Stimulated activated naive CD8-positive, alpha-beta T cell treated with anti-CD3 and anti-CD28 coated beads, Interleukin-15, Interleukin-2, amounts not matched to agents 100 ng/mL and 50 ng/mL, for 24 hours (primary cell): ENCODE measurements around the gene C2orf92.

ENCODE experiments used
- H3K27ac Mint-ChIP-seq: one replicate; pipeline ENCODE4 v1.8.0; 2021; ENCODE audit warnings: mild to moderate bottlenecking, mixed read lengths
- H3K27me3 Mint-ChIP-seq: one replicate; pipeline ENCODE4 v1.8.0; 2021; ENCODE audit warnings: mixed read lengths
- H3K36me3 Mint-ChIP-seq: one replicate; pipeline ENCODE4 v1.8.0; 2021; ENCODE audit warnings: low read depth, mixed read lengths
- H3K4me1 Mint-ChIP-seq: one replicate; pipeline ENCODE4 v1.8.0; 2021; ENCODE audit warnings: low read depth, mixed read lengths
- H3K4me3 Mint-ChIP-seq: one replicate; pipeline ENCODE4 v1.8.0; 2021; ENCODE audit warnings: mild to moderate bottlenecking, mixed read lengths
- H3K9me3 Mint-ChIP-seq: one replicate; pipeline ENCODE4 v1.8.0; 2021; ENCODE audit warnings: mixed read lengths

Gene C2orf92

DNA sequence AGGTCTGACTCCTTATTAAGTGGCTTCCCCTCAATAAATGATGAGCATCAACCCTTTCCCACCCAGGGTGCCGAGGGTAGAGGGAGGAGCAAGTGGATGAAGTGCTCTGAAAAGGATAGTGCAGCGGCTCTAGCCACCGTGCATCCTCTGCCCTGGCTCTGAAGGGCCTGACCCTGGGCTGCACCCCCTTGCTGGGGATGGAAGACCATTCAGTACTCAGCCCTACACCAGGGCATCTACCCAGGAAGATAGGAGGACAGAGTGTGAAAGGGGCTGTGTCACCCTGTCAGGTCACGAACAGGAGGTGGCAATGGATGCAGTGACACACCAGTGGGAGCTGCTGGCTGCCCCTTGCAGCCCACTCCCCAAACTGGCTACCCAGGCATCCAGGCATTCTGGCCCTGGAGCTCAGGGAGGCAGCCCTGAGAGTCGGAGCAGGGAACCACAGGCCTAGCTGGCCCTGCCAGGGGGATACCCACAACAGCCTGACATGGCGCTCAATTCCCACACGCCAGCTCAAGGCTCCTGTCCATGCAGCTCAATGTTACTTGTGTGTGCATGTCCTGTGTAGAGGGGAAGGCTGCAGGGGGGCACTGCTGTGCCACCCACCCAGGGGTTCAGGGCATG is 13.3 kb upstream of the C2orf92 start:
- Mint-ChIP-seq H3K36me3 (peaks cover 44% of the 10 kb centered on the region), H3K4me1 (peaks cover 22% of the 10 kb centered on the region), H3K9me3 (no peaks in the 10 kb centered on the region), H3K27me3 (no peaks in the 10 kb centered on the region), H3K27ac (no peak overlapping the region), H3K4me3 (no peak overlapping the region)

- H3K4me3 Mint-ChIP-seq, result no peak overlapping the region
- H3K36me3 Mint-ChIP-seq, result peaks cover 51% of the 10 kb centered on the region
- H3K27me3 Mint-ChIP-seq, result no peaks in the 10 kb centered on the region
- peaks cover 30% of the 10 kb centered on the region for H3K4me1 Mint-ChIP-seq
- H3K9me3 Mint-ChIP-seq, result no peaks in the 10 kb centered on the region
- H3K27ac Mint-ChIP-seq, result no peak overlapping the region
Measured at GRCh38 chr2:97656905-97657587, 12.5 kb upstream of the C2orf92 start.

DNA sequence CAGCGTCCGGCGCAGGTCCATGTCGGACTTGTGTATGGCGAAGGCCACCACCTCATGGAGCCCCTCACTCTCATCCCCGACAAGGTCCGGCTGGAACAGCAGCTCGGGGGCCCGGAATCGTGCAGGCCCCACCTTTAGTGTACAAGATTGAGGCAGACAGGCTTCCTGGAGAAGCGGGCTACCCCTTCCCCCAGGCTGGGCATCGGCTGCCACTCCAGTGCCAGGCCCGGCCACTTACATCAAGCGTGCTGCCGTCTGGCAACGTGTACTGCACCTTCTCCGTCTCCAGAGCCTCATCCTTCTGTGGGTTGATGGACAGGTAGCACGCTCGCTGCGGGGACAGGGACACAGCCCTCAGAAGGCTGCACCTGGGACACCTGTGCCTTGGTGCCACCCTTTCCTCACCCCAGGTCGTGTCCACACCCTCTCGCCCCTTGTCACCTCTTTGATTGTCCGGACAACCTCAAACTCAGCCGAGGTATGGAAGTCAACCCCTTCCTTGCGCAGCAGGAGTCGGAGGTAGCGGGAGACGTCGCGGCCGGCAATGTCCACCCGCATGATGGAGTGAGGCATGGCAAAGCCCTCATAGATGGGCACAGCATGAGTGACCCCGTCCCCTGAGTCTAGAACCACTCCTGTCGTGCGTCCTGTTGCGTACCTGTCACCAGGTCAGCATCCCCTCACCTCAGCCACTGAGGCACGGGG is 11.4 kb upstream of the C2orf92 start:
- Mint-ChIP-seq H3K36me3 (peaks cover 53% of the 10 kb centered on the region), H3K27ac (no peak overlapping the region), H3K4me3 (no peak overlapping the region), H3K9me3 (no peaks in the 10 kb centered on the region), H3K4me1 (peaks cover 41% of the 10 kb centered on the region), H3K27me3 (no peaks in the 10 kb centered on the region)

- Mint-ChIP-seq H3K4me3 (no peak overlapping the region), H3K27ac (no peak overlapping the region), H3K4me1 (peaks cover 42% of the 10 kb centered on the region), H3K9me3 (no peaks in the 10 kb centered on the region), H3K36me3 (peaks cover 49% of the 10 kb centered on the region), H3K27me3 (no peaks in the 10 kb centered on the region)
Measured at GRCh38 chr2:97658691-97659157, 10.8 kb upstream of the C2orf92 start.

DNA sequence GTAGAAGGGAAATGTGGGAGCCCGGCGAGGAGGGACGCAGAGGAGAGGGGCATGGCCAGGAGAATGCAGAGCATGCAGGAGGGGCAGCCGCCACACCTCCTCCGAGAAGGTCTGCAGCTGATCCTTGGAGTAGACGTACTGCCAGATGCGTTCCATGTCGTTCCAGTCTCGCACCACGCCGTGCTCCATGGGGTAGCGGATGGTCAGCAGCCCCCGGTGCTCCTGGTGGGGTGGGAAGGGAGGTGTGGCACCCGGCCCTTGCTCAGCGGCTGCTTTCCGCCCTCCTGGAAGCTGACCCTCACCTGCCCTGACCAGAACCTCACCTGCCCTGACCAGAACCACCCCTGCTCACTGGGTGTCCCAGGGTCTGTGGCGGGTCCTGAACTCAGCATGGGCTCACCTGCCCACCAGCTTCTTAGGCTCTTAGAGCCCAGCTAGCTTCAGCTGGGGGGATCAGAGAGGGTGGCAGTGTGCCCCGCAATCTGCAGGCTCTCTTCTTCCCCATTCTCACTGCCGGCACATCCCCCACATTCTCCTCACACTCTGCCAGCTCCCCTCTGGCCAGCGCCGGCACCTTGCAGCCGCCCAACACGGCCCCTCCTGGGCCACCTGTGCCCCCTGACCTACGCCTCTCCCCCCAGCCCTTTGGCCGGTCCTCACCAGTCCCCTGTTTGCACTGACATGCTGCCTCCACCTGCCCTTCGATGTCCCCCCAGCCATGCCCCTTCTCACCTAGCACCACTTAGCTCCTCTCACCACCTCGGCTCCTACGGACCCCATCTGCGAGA is 10.1 kb upstream of the C2orf92 start:
- no peak overlapping the region for H3K27ac Mint-ChIP-seq
- H3K36me3 Mint-ChIP-seq, result peaks cover 41% of the 10 kb centered on the region
- H3K4me3 Mint-ChIP-seq, result no peak overlapping the region
- peaks cover 37% of the 10 kb centered on the region for H3K4me1 Mint-ChIP-seq
- no peaks in the 10 kb centered on the region for H3K9me3 Mint-ChIP-seq
- no peaks in the 10 kb centered on the region for H3K27me3 Mint-ChIP-seq

DNA sequence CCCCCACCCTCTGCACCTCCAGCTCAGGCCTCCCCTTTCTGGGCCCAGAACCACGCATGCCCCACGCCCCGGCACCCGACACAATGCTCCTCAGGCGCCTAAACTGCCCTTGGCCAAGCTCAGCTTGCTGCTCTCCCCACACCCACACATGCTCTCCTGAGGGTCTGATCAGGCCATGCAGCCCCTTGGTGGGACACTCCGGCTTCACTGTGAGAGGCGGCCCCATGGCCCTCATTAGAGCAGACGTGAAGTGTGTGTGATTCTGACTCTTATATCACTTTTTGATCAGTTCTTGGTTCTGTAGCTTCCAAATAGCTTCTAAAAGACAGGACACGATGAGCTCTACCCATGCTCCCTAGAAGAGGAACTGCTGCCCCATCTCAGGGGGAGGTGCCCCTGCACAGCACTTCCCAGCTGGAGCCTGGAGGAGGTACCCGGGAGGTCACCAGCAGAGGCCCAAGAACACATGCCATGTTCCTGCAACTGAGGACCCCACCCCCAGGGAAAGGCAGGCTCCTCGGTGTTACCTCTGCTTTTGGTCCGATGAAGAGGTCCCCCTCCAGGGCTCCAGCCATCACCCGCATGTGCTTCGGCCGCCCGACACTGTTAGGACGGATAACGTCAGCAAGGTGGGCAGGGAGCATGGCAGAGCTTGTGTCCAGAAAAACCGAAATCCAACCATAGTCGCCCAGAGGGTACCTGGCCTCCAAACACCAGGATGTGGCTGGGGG is 9.3 kb upstream of the C2orf92 start:
- H3K27me3 Mint-ChIP-seq, result no peaks in the 10 kb centered on the region
- no peak overlapping the region for H3K4me3 Mint-ChIP-seq
- peak overlapping the region; percentile 1 for H3K27ac Mint-ChIP-seq

DNA sequence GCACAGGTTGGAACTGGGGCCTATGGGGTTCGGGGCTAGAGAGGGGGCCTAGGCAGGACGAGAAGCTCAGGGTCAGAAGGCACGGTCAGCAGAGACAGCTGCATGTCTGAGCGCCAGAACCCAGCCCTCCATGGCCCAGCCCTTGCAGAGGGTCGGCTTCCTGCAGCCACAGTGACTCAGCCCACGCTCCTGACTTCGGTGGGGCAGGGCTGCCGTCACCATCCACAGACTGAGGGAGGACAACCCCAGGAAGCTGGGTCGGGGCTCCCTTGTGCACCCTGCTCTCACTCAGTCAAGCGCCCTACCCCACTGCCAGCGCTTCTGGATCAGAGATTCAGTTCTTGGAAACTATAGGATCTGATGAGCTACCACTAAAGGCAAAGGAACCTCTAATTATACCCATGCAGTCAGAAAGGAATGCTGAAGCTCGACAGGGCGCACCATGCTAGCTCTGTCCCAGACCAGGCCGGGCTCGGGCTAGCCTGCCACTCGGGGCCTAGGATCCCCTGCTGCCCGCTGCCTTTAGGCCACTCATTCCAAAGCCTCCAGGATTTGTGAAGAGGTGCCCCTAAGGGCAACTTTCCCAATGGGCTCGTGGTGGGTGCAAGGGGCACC is 8.6 kb upstream of the C2orf92 start:
- Mint-ChIP-seq H3K4me3 (peak overlapping the region; percentile 98), H3K36me3 (peaks cover 31% of the 10 kb centered on the region), H3K27ac (peak overlapping the region; percentile 71), H3K4me1 (peaks cover 35% of the 10 kb centered on the region), H3K9me3 (no peaks in the 10 kb centered on the region), H3K27me3 (no peaks in the 10 kb centered on the region)

More for the DNA sequence above, 9.3 kb upstream of the C2orf92 start:
- H3K4me1 Mint-ChIP-seq, result peaks cover 35% of the 10 kb centered on the region
- peaks cover 35% of the 10 kb centered on the region for H3K36me3 Mint-ChIP-seq
- H3K9me3 Mint-ChIP-seq, result no peaks in the 10 kb centered on the region

- no peaks in the 10 kb centered on the region for H3K27me3 Mint-ChIP-seq
- H3K4me3 Mint-ChIP-seq, result peak overlapping the region; percentile 98
- H3K4me1 Mint-ChIP-seq, result peaks cover 37% of the 10 kb centered on the region
- H3K27ac Mint-ChIP-seq, result peak overlapping the region; percentile 100
- H3K9me3 Mint-ChIP-seq, result no peaks in the 10 kb centered on the region
- peaks cover 35% of the 10 kb centered on the region for H3K36me3 Mint-ChIP-seq
Measured at GRCh38 chr2:97661927-97662326, 7.6 kb upstream of the C2orf92 start.

DNA sequence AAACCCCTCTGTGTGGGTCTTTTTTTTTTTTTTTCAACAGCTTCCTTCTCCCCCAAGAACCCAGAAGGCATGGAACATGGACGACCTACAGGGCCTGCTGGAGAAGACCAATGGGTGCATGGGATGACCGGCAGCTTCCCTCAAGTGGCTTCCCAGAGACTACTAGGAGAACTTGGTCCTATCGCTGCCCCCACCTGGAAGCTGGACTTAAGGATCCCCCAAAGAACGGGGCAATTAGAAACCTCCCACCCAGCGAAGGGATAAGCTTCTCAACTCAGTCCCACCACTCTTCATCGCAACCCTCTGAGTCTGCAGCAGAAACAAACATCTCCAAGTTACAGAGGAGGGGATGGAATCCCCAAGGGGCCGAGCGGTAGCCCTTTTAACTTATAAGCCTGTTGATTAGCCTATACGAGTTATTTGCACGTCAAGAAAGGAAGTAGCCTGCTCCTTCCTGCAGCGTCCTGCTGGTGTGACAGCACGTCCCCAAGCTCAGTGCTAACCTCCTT is 7.1 kb upstream of the C2orf92 start:
- Mint-ChIP-seq H3K27me3 (no peaks in the 10 kb centered on the region), H3K9me3 (no peaks in the 10 kb centered on the region)

DNA sequence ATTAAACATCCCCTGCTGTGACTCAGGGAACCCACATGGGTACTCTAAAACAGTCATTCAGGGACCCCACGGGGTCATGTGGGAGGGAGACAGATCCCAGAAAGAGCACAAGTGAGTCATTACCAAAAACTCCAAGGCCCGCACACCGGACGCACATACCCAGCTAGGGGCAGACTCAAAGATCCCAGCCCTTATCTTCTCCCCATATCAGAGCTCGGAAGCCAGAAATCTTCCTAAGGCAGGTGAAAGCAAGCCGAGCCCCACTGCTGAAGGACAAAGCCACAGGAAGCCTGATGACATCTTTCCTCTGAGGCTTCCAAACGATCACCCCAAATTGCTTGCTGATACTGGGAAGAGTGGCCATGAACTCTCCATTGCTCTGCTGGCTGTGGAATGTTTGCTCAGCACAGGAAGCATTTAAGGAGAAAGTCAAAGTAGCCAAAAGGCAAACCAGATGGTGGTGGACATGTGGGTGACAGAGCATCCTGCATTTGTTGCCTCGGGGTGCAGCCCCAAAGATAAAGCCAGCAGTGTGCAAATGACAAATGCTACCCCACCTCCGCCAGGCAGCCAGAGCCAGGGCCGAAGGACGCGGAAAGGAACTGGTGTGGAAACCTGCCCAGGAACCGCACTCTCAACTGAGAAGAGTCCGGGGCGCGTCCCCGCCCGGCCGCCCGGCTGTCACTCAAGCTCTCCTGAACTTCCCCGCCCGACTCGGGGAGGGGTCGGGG is 6.5 kb upstream of the C2orf92 start:
- Mint-ChIP-seq H3K27ac (peak overlapping the region; percentile 100), H3K9me3 (no peaks in the 10 kb centered on the region), H3K4me1 (peaks cover 38% of the 10 kb centered on the region), H3K4me3 (peak overlapping the region; percentile 98), H3K36me3 (peaks cover 34% of the 10 kb centered on the region), H3K27me3 (no peaks in the 10 kb centered on the region)

More for the DNA sequence above, 7.1 kb upstream of the C2orf92 start:
- H3K4me1 Mint-ChIP-seq, result peaks cover 38% of the 10 kb centered on the region
- H3K4me3 Mint-ChIP-seq, result peak overlapping the region; percentile 98
- peaks cover 34% of the 10 kb centered on the region for H3K36me3 Mint-ChIP-seq
- H3K27ac Mint-ChIP-seq, result peak overlapping the region; percentile 100

DNA sequence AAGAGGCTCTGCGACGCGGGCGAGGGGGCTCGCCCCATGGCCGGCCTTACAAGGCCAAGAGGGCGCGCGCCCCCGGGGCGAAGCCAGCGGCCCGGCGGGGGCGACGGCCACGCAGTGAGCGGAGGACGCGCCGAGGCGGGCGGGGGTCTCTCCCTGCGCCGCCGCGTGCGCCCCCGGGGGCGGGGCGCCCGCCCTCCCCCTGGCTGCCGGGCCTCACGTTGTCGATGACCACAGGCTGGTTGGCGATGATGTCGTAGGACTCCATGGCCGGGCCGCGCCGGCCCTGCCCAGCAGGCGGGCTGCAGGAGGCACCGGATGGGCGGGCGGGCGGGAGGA is 5.9 kb upstream of the C2orf92 start:
- peaks cover 38% of the 10 kb centered on the region for H3K4me1 Mint-ChIP-seq
- H3K27ac Mint-ChIP-seq, result no peak overlapping the region

GRCh38 chr2:97663962-97664635 is 5.4 kb upstream of the C2orf92 start, which contains the start of gene ACTR1B:
Gene ACTR1B (minus strand): TSS chr2:97664044. CDS start chr2:97663890, 154 bp downstream.
- Mint-ChIP-seq H3K9me3 (no peaks in the 10 kb centered on the region), H3K27ac (peak within 1 kb of the TSS; percentile 100), H3K27me3 (no peaks in the 10 kb centered on the region), H3K36me3 (peaks cover 27% of the 10 kb centered on the region), H3K4me1 (peaks cover 38% of the 10 kb centered on the region), H3K4me3 (peak within 1 kb of the TSS; percentile 98)

More for the DNA sequence above, 5.9 kb upstream of the C2orf92 start:
- Mint-ChIP-seq H3K9me3 (no peaks in the 10 kb centered on the region), H3K27me3 (no peaks in the 10 kb centered on the region), H3K36me3 (peaks cover 32% of the 10 kb centered on the region), H3K4me3 (peak overlapping the region; percentile 98)

GRCh38 chr2:97664636-97664970 is 4.9 kb upstream of the C2orf92 start:
- Mint-ChIP-seq H3K27me3 (no peaks in the 10 kb centered on the region), H3K4me1 (peaks cover 38% of the 10 kb centered on the region), H3K9me3 (no peaks in the 10 kb centered on the region), H3K4me3 (peak overlapping the region; percentile 89), H3K36me3 (peaks cover 27% of the 10 kb centered on the region), H3K27ac (peak overlapping the region; percentile 95)
